Measurements from ENCODE around the gene MYH14.

GRCh38 chr19:50238043-50238442 is 34.6 kb downstream of the MYH14 start:
- TF ChIP-seq CTCF (IDR thresholded peaks at IDR 0.05; ENCODE audit: insufficient read depth, low read depth, low read length): no peak
- TF ChIP-seq EZH2 (IDR thresholded peaks at IDR 0.05; ENCODE audit: insufficient read depth, low read length): no peak
